ENCODE results near the gene EIF4EBP3.
"Not testable (repeated sequence)": the region's sequence is repeated elsewhere in the genome, so short reads cannot be mapped to it uniquely, and the experiment has no call there.

The EIF4EBP3 gene

DNA sequence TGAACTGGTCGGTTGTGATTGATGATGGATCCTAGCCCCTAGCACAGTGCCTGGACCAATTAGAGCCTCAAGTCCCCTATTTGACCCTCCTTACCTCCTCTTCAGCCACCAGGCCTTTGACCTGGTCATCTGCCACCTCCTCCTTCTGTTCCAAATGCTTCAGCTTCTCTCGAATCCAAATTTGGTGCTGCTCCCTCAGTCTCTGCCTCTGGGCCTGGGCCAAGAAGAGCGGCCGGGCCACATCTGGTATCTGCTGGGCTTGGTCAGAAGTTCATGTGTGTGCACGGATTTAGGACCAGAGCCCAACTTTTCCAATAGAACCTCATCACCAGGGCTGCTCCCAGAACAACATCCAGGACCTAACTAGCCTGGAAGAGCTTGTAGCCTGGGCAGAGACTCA lies 23.6 kb downstream of the EIF4EBP3 start:
- no peak overlapping the region for H3K4me3 ChIP-seq (replicated peaks; ENCODE audit: low read depth, low read length)
- no peak for DNase-seq (ENCODE audit: extremely low read depth, low read depth)
- TF ChIP-seq, protein P1, sequence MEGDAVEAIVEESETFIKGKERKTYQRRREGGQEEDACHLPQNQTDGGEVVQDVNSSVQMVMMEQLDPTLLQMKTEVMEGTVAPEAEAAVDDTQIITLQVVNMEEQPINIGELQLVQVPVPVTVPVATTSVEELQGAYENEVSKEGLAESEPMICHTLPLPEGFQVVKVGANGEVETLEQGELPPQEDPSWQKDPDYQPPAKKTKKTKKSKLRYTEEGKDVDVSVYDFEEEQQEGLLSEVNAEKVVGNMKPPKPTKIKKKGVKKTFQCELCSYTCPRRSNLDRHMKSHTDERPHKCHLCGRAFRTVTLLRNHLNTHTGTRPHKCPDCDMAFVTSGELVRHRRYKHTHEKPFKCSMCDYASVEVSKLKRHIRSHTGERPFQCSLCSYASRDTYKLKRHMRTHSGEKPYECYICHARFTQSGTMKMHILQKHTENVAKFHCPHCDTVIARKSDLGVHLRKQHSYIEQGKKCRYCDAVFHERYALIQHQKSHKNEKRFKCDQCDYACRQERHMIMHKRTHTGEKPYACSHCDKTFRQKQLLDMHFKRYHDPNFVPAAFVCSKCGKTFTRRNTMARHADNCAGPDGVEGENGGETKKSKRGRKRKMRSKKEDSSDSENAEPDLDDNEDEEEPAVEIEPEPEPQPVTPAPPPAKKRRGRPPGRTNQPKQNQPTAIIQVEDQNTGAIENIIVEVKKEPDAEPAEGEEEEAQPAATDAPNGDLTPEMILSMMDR (IDR thresholded peaks at IDR 0.05; ENCODE audit: low read depth, low read length, missing control alignments) = no peak

DNA sequence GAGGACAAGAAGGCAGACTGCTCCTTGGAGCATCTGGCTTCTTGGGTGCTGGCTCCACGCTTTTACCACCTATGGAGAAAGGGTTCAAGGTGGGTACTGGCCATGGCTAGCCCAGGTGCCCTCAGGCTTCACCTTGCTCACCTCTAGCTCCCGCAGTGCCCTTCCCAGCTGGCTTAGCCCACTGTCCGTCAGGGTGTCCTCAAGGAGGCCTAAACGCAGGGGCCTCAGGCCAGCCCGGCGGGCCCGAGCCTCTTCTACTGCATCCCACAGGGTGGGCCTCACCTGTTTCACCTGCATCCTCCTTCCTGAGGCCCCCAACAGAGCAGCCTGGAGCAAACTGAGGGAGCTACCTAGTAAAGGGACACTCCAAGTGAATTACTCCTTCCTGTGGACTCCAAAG lies 26.2 kb downstream of the EIF4EBP3 start:
- H3K4me3 ChIP-seq (replicated peaks; ENCODE audit: low read depth, low read length) = no peak overlapping the region
- TF ChIP-seq, protein P1 (IDR thresholded peaks at IDR 0.05; ENCODE audit: low read depth, low read length, missing control alignments) = no peak
- no peak for DNase-seq (ENCODE audit: extremely low read depth, low read depth)

DNA sequence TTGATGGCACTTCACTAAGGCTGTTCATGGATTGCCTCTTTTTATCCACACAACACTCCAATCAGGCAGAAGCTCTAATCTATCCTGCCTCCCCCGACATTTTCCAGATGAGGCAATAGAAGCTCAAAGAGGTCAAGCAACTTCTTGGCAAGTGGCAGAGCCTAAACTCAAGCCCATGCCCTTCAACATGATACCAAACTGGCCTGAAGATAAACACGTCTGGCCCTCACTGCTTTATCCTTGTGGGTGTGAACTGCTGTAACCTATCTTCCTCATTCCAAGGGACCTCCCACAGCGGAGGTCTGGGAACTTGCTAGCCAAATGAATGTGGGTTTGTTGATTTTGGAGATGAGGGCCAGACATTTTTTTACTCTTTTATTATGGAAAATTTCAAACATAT lies 26.7 kb downstream of the EIF4EBP3 start:
- no peak overlapping the region for H3K4me3 ChIP-seq (replicated peaks; ENCODE audit: low read depth, low read length)
- TF ChIP-seq, protein P1 (IDR thresholded peaks at IDR 0.05; ENCODE audit: low read depth, low read length, missing control alignments) = no peak
- DNase-seq (ENCODE audit: extremely low read depth, low read depth) = no peak

DNA sequence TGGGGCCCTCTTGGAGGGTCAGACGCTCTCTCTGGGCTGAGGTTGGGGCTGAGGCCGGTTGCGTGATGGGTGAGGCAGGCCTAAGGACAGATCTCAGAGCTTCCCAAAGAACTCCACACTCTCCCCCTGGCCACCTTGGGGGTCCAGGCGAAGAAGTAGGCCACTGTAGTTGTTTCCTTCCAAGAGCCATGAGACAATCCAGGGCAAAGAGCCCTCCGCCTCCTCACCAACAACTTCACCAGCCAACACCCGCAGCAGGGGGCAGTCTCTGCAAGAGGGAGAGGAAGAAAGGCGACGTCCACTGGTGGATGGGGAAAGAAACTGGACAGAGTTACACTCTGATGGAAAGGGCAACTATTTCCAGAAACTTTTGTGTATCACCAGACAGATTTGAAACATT lies 27.8 kb downstream of the EIF4EBP3 start:
- no peak for DNase-seq (ENCODE audit: extremely low read depth, low read depth)
- no peak overlapping the region for H3K4me3 ChIP-seq (replicated peaks; ENCODE audit: low read depth, low read length)
- TF ChIP-seq, protein P1 (IDR thresholded peaks at IDR 0.05; ENCODE audit: low read depth, low read length, missing control alignments) = peak; percentile 40

DNA sequence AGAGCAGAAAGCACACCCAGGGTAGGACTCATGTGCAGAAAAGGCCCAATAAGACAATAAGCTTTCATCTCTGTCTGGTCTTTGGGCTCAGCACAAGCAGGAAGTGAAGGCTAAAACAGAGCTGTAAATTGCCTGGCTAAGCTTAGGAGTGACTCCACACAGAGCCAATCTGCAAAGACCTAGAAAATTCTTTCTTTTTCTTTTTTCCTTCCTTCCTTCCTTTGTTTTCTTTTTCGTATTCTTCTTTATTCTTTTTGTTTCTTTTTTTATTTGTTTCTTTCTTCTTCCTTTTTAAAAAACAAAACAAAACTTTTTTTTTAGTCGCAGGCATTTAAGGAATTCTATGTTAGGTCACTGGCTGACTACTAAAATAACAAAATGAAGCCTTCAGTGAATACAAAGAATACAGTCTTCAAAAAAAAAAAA lies 29.3 kb downstream of the EIF4EBP3 start:
- TF ChIP-seq, protein P1 (IDR thresholded peaks at IDR 0.05; ENCODE audit: low read depth, low read length, missing control alignments) = no peak
- DNase-seq (ENCODE audit: extremely low read depth, low read depth) = no peak

DNA sequence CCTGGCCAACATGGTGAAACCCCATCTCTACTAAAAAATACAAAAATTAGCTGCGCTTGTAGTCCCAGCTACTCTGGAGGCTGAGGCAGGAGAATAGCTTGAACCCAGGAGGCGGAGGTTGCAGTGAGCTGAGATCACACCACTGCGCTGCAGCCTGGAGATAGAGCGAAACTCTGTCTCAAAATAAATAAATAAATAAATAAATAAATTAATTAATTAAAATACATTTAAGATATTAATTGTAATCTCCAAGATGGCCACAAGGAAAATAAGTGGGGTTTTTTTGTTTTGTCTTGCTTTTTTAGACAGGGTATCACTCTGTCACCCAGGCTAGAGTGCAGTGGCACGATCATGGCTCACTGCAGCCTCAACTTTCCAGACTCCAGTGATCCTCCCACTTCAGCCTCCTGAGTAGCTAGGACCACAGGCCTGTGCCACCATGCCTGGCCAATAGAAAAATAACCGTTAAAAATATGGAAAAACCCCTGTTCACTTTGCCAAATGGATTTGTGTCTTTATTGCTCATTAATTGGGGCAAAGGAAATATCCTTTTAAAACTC lies 31.8 kb downstream of the EIF4EBP3 start:
- not testable (repeated sequence) for DNase-seq (ENCODE audit: extremely low read depth, low read depth); H3K4me3 ChIP-seq (replicated peaks; ENCODE audit: low read depth, low read length)

More for the DNA sequence above, 29.3 kb downstream of the EIF4EBP3 start:
- no peak overlapping the region for H3K4me3 ChIP-seq (replicated peaks; ENCODE audit: low read depth, low read length)

DNA sequence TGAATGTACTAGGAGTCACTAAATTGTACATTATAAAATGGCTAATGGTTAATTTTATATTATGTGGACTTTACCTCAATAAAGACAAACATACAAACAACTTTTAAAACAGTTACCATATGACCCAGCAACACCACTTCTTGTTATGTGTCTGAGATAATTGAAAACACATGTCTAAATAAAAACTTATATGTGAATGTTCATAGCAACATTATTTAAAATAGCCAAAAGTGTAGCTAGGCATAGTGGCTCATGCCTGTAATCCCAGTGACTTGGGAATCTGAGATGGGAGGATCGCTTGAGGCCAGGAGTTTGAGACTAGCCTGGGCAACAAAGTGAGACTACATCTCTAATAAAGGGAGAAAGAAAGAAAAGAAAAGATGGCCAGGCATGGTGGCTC lies 40.0 kb downstream of the EIF4EBP3 start:
- H3K4me3 ChIP-seq (replicated peaks; ENCODE audit: low read depth, low read length) = no peak overlapping the region
- TF ChIP-seq, protein P1 (IDR thresholded peaks at IDR 0.05; ENCODE audit: low read depth, low read length, missing control alignments) = no peak
- DNase-seq (ENCODE audit: extremely low read depth, low read depth) = no peak
